GM19035 (cell line): ENCODE measurements around the gene FGF5.
"Not testable (repeated sequence)": the region's sequence is repeated elsewhere in the genome, so short reads cannot be mapped to it uniquely, and the experiment has no call there.

ENCODE experiments used
- ATAC-seq: cut with Tn5 transposase; IDR thresholded peaks from one replicate; pipeline ENCODE4 v1.9.1; 2021; ENCODE audit not compliant: unreplicated experiment

Gene FGF5

GRCh38 chr4:80253510-80253909 lies 13.0 kb upstream of the FGF5 start:
- no peak for ATAC-seq

GRCh38 chr4:80254114-80254513 lies 12.3 kb upstream of the FGF5 start:
- ATAC-seq = no peak

GRCh38 chr4:80255329-80256095 lies 11.0 kb upstream of the FGF5 start:
- ATAC-seq = no peak

- no peak for ATAC-seq
Observed at GRCh38 chr4:80257851-80258250, 8.6 kb upstream of the FGF5 start.

GRCh38 chr4:80259012-80259411 lies 7.5 kb upstream of the FGF5 start:
- ATAC-seq = no peak

- ATAC-seq = no peak
Observed at GRCh38 chr4:80259817-80260216, 6.6 kb upstream of the FGF5 start.

- ATAC-seq = no peak
Observed at GRCh38 chr4:80261989-80262600, 4.4 kb upstream of the FGF5 start.

- no peak for ATAC-seq
Observed at GRCh38 chr4:80263541-80264351, 2.7 kb upstream of the FGF5 start.

- ATAC-seq = no peak
Observed at GRCh38 chr4:80264352-80264647, 2.2 kb upstream of the FGF5 start.

GRCh38 chr4:80264825-80265224 lies 1.6 kb upstream of the FGF5 start:
- no peak for ATAC-seq

- no peak for ATAC-seq
Observed at GRCh38 chr4:80265571-80266252, 752 bp upstream of the FGF5 start.

GRCh38 chr4:80266902-80267380 lies 477 bp downstream of the FGF5 start:
- no peak for ATAC-seq

GRCh38 chr4:80268081-80268823 lies 1.8 kb downstream of the FGF5 start:
- no peak for ATAC-seq

GRCh38 chr4:80268936-80269335 lies 2.5 kb downstream of the FGF5 start:
- no peak for ATAC-seq

- ATAC-seq = no peak
Observed at GRCh38 chr4:80270321-80270720, 3.9 kb downstream of the FGF5 start.

GRCh38 chr4:80270868-80271267 lies 4.4 kb downstream of the FGF5 start:
- no peak for ATAC-seq

- ATAC-seq = no peak
Observed at GRCh38 chr4:80271801-80272200, 5.3 kb downstream of the FGF5 start.

GRCh38 chr4:80276931-80277330 lies 10.5 kb downstream of the FGF5 start:
- ATAC-seq = no peak

- no peak for ATAC-seq
Observed at GRCh38 chr4:80279751-80280150, 13.3 kb downstream of the FGF5 start.

- ATAC-seq = no peak
Observed at GRCh38 chr4:80286451-80286850, 20.0 kb downstream of the FGF5 start.

GRCh38 chr4:80290665-80291064 lies 24.2 kb downstream of the FGF5 start:
- not testable (repeated sequence) for ATAC-seq
